HG03565 (cell line): ENCODE data around the gene ACER3.
"Not testable (repeated sequence)": the region's sequence is repeated elsewhere in the genome, so short reads cannot be mapped to it uniquely, and the experiment has no call there.

Experiments
- ATAC-seq: cut with Tn5 transposase; IDR thresholded peaks from one replicate; pipeline ENCODE4 v1.9.1; 2021; ENCODE audit warnings: mild to moderate bottlenecking, moderate library complexity; ENCODE audit not compliant: unreplicated experiment

ACER3 gene

DNA sequence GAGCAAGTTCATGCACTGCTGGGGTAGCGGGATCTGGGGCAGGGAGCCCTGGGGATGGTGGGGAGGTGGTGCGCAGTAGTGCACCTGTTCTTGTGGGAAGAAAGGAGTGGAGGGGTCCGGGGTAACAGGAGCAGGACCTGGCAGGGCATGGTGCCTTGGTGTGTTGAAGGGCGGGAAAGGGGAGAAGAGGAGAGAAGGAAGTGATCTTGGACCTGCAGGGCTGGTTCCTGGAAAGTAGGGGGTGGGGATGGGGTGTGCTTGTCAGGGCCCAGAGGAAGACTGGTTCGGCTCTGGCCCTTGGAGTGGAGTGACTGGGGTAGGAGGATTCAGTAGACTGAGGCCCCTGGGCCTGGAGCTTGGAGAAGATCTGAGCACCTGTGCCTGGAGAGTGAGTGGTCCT is 195.2 kb downstream of the ACER3 start:
- no peak for ATAC-seq

DNA sequence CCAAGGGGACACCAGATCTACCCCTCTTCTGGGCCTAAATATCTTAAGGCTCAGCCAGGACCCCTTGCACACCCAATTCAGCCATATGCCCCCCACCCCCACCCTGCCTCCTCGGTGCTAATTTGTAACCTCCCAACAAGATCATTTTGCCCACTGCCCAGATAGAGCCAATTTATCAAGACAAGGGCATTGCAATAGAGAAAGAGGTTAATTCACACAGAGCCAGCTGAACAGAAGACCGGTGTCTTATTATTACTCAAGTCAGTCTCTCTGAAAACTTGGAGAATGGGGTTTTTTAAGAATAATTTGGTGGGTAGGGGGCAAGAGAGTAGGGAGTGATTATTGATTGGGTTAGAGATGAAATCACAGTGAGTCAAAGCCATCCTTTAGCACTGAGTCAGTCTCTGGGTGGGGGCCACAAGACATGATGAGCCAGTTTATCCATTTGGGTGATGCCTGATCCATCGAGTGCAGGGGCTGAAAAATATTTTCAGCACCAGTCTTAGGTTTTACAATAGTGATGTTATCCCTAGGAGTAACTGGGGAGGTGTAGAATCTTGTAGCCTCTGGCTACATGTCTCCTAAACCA is 196.2 kb downstream of the ACER3 start:
- ATAC-seq, result no peak

DNA sequence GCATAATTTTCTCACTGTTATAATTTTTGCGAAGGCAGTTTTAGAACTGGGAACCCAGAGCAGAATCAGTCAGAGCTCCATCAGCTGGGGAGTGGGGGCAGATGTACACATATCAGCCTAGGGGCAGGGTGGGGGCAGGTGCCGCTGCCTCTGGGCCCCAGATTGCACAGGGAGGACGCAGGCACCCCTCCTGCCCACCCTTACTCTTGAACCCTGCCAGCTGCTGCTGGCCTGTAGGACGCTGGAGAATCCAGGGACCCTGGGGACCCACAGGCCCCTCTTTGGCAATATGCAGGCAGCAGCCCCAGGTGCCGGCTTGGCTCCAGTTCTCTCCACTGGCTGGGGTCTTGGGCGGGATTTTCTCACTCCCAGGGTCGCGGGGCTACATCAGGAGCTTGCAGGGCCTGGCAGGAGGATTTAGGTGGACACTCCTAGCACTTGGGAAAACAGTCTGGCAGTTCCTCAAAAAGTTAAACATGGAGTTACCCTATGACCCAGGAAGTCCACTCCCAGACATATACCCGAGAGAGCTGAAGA is 197.3 kb downstream of the ACER3 start:
- ATAC-seq, result no peak

DNA sequence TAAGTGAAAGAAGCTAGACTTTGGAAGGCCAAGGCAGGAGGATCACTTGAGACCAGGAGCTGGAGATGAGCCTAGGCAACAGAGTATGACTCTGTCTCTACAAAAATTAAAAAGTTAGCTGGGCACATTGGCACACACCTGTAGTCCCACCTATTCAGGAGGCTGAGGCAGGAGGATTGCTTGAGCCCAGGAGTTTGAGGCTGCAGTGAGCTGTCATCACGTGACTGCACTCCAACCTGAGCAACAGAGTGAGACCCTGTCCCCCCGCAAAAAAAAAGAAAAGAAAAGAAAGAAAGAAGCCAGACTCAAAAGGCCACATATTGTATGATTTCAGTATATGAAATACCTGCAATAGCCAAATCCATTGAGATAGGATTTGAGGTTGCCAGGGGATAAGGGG is 198.2 kb downstream of the ACER3 start:
- no peak for ATAC-seq

DNA sequence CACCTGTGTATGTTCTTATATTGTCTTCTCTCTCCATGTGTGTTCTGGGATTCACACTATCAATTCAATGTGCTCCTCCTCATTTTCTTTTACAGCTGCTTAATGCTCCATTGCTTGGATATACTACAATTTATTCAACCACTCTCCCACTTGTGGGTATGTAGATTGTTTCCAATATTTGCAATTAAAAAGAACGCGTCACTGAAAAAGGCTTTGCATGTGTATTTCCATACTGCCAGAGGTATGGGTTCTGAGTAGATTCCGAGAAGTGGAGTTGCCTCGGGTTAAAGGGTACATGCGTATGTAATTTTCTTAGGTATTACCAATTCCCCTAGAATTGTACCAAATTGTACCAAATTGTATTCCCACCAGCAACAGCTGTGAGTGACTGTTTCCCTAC is 199.1 kb downstream of the ACER3 start:
- ATAC-seq, result no peak

DNA sequence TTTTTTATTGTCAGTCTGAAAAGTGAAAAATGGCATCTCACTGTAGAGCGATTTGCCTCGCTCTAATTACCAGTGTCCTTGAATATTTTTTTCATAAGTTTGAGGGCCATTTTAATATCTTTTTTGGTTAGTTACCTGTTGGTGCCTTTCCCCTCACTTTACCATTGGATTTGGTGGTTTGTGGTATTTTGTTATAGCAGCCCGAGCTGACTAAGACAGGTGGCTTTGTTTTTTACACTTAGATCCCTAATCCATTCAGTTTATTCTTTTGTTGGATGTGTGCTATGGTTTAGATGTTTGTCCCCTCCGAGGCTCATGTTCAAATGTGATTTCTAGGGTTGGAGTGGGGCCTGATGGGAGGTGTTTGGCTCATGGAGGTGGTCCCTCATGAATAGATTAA is 199.5 kb downstream of the ACER3 start:
- no peak for ATAC-seq

DNA sequence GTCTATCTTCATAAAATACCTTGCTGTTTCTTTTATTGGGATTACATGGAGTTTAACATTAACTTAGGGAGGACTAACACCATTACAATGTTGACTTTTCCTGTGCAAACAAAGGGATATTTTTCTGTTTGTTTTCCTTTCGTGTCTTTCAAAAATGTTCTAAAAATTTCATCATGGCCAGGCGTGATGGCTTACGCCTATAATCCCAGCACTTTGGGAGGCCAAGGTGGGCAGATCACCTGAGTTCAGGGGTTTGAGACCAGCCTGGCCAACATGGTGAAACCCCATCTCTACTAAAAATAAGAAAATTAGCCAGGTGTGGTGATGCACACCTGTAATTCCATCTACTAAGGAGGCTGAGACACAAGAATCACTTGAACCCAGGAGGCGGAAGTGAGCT is 200.5 kb downstream of the ACER3 start:
- not testable (repeated sequence) for ATAC-seq

DNA sequence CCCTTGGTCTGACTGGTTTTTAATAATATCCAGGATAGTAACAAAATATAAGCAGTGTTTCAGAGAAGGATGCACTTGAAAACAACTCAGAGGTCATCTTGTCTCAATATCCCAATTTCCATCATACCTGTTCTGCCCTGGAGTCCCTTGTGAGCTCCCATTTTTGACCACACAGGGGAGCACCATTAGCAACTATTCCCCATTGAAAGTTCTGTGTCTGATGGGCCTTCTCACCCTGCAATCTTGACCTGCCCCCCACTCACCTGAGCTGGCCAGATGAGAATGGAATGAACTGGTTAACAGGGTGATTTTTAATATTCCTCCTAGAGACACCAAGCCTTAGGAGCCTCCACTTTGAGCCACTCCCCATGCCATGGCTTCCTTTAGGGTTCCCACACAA is 202.2 kb downstream of the ACER3 start:
- no peak for ATAC-seq

DNA sequence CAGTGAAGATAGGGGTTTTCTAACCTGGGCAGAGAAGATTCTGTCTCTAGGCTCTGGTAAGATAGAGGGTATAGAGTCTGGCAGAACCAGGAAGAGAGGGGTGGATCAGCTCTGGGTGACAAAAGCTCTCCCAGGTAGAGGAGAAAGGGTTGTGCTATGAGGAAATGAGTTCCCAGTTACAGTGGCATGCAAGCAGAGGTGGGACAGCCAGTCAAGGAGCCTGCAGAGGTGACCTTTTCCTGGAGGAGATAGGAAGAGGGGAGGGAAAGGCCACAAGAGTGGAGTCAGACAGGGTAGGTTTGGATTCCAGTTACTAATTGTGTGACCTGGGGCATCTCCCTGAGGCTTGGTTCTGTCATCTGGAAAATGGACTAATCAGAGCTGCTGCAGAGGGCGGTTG is 202.7 kb downstream of the ACER3 start:
- ATAC-seq, result no peak

DNA sequence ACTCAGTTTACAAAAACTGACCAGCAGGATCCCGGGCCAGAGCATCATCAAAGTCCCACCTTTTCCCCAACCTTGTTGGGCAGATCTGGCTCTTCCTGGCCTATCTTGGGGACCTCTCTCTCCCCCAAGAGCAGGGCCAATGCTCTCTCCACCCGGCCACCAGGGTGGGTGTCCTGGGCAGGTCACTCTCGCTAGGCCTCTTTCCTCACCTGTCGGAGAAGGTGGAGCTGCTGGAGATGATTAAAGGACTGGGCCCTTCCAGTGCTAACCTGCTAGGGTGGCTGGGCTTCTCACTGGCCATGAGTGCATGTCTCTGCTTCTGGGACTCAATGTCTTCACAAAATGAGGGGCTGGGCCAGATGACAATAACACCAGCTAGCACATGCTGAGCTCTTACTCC is 203.1 kb downstream of the ACER3 start:
- ATAC-seq, result no peak

DNA sequence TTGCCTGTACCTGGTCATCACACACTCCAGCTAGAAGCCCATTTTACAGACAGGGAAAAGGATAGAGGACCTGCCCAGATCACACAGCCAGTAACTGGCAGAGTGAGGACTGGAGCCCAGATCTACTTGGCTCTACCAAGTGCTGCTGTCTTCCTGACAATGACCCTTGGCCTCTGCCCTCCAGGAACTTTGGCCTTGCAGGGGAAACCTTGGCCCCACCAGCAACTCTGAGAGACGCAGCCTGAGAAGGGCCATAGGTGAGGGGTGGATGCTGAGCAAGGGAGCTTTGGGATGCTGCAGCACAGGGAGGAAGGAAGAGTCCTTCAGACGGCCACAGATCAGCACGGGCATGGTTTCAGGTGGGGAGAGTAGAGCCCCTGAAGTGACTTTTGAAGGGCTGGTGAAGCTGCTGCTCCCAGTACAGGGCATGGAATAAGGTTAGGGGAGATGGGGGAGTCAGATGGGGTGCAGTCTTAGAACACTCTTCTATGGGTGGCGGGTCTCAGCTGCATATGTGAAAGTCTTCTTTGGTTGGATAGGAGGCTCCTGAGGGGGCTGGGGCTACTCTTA is 204.0 kb downstream of the ACER3 start:
- no peak for ATAC-seq

DNA sequence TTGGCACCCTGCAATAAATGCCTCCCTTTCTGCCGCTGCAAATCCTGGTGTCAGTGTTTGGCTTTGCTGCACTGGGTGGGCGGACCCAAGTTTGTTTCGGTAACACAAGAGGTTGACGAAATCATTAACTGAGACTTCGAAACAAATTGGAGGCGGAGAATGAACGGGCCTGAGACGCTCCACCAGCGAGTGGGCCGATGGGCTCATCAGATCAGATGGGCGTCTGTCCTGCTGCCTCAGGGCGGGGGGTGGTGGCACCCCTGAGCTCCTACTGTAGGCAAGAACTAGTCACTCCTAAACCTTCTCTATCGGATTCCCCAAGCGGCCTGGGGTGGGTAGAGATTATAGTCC is 205.1 kb downstream of the ACER3 start:
- ATAC-seq, result no peak

DNA sequence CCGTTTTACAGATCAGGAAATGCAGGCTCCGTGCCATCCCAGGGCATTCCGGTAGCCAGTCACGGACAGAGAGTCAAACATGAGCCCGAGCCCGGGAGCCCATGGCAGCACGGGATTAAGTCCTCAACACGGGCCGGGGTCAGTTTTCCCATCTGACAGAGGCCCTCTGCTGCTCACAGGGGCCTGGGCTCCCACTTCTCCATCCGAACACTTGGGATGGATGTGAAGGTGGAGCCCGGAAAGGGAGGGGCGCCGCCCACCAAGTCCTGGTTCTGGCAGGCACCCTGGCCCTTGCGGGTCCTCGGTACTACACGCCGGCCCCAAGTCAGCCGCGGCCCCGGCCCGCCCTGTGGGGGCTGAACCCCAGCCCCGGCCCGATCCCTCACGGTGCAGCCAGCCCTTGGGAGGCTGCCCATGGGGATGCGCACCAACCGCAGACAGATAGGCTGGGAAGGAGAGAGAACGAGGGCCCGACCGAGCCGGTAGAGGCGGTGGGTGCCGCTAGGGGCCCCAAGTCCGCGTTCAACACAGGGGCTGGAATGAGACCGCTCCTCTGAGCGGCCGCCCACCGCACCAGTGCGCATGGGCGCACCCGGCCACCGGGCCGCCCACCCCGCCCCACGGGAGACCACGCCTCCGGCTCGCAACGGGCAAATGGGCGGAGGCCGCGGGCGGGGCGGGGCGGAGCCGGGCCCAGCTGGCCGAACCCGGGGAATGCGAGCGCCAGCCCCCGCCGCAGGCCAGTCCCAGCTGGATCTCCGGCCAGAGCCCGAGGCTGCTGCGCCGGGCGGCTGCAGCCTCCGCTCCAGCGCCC is 205.7 kb downstream of the ACER3 start, which contains the start of gene CAPN5:
CAPN5 (plus strand) TSS at position 743 of the 814 bp plus-strand sequence. CDS start 17,916 bp downstream, outside the sequence.
- peak; percentile 78 for ATAC-seq

DNA sequence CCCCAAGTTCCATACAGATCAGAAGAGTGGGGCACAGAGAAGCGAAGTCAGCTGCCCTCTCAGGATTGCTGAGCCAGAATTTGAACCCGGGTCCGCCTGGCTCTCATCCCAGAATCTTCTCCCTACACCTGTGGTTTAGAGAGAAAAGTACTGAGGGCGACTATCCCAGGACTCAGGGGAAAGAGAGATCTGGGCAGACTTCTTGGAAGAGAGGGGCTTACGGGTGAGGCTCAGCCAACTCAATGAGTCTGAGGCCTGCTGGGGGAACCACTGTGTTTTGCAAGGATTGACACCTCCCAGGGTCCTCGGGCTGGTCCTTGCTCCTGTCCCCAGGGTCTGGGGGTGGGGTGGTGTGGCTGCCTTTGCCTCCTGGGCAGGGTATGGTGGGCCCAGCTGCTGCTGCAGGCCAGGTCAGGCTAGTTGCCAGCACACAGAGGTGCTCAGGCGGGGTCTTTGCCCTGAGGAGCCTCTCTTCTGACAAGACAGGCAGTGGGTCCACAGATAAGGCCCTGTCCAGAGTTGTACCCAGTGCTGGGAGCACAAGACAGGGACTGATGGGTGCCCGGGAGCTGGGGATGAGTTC is 207.2 kb downstream of the ACER3 start:
- ATAC-seq, result no peak

DNA sequence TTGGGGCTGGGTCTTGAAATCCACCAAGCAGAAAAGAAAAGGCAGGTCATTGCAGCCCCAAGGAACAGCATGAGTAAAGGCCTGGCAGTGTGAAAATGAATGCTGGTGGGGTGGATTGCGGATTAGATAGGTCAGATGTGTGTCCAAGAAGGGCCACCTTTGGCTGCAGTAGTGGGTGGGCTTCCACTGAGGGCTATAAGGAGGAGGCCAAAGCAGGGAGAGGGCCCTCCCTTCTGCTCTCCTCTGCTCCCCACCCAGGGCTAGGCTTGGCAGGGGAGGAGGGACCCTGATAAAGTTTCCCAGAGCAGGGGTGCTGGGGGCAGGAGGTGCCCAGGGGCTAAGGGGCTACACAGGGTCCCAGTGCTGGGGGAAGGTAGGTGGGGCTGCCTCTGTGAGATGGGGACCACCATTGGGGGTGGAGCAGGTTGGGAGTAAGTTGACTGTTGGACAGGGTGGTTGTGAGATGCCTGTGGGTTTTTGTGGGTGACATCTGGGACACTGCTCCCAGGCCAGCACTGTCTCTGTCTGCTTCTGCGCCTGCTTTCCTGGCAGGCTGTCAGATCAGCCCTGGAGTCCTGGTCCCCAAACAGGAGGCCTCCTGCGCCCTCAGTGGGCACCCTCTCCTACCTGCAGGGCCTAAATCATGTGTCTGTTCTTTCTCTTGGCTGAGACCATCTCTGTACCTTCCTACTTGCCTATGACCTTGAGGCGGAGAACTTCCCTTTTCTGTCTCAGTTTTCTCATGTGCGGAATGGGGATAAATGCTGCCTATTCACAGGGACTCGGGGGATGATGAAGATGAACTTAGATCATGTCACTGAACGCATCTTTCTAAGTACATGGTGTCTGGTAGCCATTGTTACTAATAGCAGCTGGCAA is 208.0 kb downstream of the ACER3 start:
- no peak for ATAC-seq

DNA sequence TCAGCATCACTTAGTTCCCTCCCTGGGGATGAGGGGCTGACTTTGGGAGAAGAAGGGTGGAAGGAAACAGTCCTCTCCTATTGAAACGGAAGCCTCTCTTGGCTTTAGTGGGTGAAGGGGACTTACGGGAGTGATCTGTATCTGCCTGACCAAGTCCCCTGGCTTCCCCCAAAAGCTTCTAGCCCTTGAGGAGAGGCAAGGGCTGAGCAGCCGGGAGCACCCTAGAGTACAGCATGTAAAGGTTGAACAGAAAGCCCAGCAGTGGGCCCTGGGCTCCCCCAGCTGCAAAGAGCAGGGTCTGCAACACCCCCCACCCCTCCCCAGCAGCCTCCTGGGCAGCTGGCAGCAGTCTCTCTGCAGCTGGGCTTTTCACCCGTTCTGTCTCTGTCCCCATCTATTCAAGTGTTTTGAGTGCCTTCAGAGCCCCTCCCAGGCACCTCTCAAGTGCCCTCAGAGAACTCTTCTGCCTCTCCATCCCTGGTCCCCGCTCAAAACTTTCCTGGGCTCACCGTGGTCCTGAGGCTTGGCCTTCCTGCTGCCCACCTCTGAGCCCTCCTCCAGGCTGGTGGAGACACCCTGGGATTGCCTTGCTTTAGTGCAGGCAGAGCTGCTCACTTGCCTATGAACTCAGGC is 208.7 kb downstream of the ACER3 start:
- ATAC-seq, result no peak

DNA sequence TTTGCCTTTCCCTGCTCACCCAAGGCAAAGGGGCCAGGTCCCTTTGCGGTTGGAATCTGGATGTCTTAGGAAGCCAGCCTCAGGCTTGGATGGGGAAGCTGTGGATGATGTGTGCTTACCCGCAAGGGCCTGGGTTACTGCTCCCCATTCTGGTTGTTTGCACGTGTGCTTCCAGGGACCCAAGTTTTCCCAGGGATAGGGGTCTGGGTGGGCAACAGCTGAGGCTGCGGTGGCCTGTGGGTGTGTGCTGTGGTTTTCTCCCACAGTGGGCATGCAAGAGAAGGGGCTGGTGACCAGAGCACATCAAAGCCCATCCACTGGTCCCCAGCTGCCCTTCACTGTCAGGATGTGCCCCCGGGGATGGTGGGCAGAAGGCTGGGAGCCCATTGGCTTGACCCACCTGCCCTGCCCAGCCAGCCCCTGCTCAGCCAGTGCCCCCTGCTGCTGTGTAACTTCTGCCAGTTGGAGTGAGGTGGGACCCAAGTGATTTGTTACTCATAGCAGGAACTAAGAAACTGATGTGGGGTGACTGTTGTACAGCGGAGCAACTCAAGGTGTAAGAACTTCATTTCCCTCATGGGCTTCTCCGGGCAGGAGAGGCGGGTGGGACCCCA is 209.4 kb downstream of the ACER3 start:
- ATAC-seq, result no peak

DNA sequence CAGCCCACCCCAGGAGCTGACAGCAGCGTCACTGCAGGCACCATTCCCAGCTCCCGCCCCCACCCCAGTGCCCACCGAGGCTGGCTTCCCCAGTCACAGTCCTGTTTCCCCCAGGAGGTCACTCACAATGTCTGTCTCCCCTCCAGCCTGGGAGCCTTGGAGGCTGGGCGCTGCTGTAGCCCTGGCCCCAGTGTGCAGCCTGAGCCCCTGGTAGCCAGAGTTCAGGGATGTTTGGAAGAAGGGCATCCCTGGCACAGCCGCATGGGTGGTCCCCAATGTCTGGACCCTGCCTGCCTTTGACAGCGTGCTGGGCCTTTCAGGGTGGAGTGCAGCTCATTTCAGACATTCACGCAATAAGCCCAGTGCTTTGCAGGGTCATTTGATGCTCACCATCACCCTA is 210.4 kb downstream of the ACER3 start:
- no peak for ATAC-seq

DNA sequence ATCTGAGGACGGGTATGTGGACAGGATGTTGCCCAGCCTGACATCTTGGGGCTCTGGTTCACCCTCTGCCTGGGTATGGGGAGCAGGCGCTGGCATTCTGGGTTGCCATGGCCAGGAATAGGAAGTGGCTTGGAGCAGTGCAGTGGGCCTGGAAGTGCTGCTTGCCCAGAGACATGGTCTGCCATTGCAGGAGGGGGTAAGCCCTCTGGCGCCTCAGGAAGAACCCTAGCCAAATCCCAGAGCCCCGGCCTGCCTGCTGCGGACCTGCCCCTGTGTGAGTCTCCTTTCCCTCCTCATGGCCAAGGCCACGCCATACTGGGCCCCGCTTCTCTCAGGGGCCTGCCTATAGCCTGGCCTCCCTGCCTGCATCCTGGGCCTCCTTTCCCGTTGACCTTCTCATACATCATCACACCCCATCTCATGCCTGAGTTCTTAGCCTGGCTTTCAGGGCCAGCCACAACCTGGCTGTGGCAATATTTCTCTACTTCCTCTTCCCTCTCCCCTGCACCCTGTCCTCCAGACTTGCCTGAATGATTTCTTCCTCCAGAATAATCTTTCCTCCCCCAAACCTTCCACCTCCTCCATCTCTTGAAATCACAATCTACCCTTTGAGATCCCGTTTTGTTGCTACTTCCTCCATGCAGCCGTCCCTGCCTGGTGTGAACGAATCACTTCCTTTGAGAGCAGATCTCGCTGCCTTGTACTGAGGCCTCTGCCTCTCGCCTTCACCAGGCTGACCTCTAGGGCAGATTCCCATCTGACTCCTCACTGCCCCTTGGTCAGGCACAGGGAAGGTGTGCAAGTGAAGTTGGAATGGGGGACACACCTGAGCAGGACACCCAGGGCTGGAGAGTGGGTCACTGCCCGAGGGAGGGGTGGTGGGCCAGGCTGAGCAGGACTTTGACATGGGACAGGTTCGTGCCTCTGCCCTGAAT is 211.2 kb downstream of the ACER3 start:
- ATAC-seq, result no peak
